Fibroblast of skin of abdomen (primary cell): ENCODE measurements around the gene PBX4.

Source experiments
- DNase-seq: peaks from one replicate; pipeline ENCODE4 v3.0.0-alpha.2; 2013

The PBX4 gene

GRCh38 chr19:19523177-19523576, 95.3 kb downstream of the PBX4 start:
- no peak for DNase-seq

DNA sequence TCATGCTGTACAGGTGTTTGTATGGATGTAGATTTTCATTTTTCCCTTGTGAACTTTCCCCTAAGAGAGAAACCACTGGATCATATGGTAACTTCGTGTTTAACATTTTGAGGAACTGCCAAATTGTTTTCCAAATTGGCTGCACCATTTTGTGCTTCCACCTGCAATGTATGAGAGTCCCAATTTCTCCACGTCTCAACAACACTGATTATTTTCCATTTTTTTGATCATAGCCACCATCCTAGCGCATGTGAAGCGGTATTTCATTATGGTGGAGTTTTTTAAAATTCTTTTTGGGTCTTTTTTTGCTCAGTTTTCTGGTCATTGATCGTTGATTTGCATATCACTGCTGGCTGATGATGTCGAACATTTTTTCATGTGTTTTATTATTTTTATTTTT, 97.5 kb downstream of the PBX4 start:
- DNase-seq: no peak

DNA sequence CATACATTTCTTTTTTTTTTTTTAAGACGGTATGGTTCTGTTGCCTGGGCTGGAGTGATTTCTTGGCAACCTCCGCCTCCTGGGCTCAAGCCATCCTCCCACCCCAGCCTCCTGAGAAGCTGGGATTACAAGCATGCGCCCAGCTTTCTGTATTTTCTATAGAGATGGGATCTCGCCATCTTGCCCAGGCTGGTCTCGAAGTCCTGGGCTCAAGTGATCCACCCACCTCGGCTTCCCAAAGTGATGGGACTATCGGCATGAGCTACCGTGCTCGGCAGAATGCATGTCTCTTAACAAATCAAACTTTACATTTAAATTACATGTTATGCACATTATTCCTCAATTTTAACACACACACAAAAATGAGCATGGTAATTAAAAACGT, 101.3 kb downstream of the PBX4 start:
- no peak for DNase-seq

- DNase-seq: peak; percentile 93
Measured at GRCh38 chr19:19515642-19516519, 102.6 kb downstream of the PBX4 start, which contains the start of gene NDUFA13. NDUFA13 (plus strand) TSS chr19:19516225; CDS start chr19:19516239, 14 bp downstream.

- no peak for DNase-seq
Measured at GRCh38 chr19:19514881-19515641, 103.4 kb downstream of the PBX4 start, which contains the start of gene TSSK6. TSSK6 (minus strand) TSS chr19:19515548; CDS start chr19:19515427, 121 bp downstream.

DNA sequence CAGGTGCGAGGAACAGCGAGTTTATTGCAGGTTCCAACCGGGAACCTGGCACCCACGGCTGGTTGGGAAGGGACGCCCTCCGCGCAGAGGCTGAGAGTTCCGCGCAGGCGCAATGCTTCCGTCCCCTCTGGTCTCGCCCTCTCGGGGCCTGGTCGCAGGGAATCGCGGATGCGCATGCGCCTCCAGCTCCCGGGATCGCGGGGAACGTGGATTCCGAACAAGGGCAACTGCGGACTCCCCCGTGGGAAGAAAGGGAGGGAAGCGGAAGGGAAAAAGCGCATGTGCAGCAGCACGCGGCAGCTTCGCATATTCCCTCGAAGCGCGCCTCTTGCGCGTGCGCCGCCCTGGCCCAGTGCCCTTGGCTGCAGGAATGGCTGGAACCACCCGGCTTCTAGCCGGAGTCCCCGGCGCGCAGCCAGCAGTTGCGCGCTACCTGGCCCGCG, 104.3 kb downstream of the PBX4 start:
- peak; percentile 68 for DNase-seq

DNA sequence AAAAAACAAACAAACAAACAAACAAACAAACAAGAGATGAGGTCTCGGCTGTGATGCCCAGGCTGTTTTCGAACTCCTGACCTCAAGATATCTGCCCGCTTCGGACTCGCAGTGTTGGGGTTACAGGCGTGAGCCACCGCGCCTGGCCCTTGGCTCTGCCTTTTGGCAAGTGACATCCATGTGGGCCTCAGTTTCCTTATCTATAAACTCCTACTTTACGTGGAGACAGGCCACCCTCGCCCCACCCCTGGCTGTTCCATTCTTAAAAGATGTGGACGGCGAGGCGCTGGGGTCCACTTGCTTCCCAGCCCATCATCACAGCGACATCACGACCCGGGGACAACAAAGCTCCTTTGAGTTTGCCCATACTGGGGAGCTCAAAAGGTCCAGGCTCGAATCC, 104.8 kb downstream of the PBX4 start:
- DNase-seq: no peak
